ENCODE data around the gene XRCC3. TPM values are rescaled to one million over a fixed set of nuclear protein-coding genes. Genes with fewer than 3 reads are reported as not detected.

The XRCC3 gene
- total RNA-seq, 2 donors from 2014 or later = 31.5 to 47.4 TPM

DNA sequence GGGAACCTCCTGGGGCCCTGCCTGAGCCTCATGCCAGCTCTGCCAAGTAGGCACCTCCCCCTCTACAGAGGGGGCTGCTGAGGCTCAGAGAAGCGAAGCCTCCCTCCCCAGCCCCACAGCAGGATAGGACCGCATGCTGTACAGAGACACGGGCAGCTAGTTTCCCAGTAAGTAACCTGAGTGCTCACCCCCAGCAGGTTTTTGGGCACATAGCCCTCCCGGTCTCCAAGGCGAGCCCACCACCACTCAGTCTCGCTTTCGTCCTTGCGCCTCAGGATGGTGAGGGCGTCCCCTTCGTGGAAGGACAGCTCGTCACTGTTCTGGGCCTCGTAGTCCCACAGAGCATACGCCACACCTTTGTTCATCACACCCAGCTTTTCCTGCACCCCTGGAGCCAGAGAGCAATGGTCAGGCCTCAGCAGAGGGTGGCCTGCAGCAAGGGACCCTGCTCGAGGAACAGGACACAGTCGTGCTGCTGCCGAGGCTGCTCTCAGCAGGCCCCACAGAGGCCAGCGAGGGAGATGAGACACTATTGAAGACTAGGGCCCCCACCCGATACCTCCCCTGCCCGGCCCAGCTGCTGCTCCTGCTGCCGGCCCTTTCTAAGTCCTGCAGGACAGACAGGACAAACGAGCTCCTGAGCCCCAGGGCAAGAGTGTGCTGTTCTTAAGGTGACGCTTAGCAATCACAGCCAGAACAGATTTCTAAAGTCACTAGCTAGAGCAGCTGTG, 20.7 kb upstream of the XRCC3 start:
- Mint-ChIP-seq H3K4me1 (ENCODE audit: low read depth) (no peaks in the 10 kb centered on the region), H3K27me3 (ENCODE audit: low read depth) (no peaks in the 10 kb centered on the region), H3K9me3 (no peaks in the 10 kb centered on the region), H3K4me3 (no peak overlapping the region), H3K27ac (no peak overlapping the region), H3K36me3 (ENCODE audit: insufficient read depth in 2 of 2) (no peaks in the 10 kb centered on the region)
- ATAC-seq (replicated peaks in 1 of 2) (no peak), DNase-seq (no peak)

DNA sequence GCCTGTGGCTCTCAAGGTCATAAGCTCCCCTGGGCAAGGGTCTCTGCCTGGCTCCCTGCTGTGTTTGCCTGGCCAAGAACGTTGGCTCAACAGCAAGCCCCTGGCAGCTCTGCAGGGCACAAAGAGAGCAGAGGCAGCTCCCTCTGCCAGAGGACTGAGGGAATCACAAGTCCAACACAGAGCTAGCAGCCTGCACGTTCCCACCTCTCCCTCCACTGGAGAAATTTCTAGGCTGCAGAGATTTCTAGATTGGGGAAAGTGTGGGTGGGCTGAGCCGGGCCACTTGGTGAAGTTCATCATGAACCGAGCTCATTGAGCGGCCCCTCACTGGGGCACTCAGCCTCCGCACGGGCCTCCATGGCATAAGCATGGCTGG, 20.2 kb upstream of the XRCC3 start:
- Mint-ChIP-seq H3K36me3 (ENCODE audit: insufficient read depth in 2 of 2) (no peaks in the 10 kb centered on the region), H3K4me3 (no peak overlapping the region)

DNA sequence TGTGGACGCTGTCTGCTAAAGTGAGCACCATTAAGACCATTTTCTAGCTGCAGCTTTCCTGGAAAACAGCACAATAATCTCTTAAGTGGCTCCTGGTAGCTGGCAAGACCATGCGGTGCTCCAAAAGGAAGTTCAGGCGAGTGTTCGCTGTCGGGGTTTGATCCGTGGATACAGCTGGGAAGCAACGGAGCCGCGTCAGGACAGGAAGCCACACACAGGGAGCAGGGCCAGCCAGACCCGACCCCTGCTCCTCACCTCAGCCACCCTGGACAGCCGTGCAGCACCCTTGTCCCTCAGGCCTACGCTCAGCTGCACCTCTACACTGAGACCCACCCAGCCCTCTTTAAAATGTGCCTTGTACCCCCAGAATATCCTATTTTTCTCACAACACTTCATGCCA, 19.8 kb upstream of the XRCC3 start:
- H3K9me3 Mint-ChIP-seq = no peaks in the 10 kb centered on the region
- H3K27me3 Mint-ChIP-seq (ENCODE audit: low read depth) = no peaks in the 10 kb centered on the region
- no peak for DNase-seq
- ATAC-seq (replicated peaks in 1 of 2) = no peak
- no peaks in the 10 kb centered on the region for H3K4me1 Mint-ChIP-seq (ENCODE audit: low read depth)
- no peak overlapping the region for H3K4me3 Mint-ChIP-seq
- H3K36me3 Mint-ChIP-seq (ENCODE audit: insufficient read depth in 2 of 2) = no peaks in the 10 kb centered on the region
- H3K27ac Mint-ChIP-seq = no peak overlapping the region

More for the DNA sequence above, 20.2 kb upstream of the XRCC3 start:
- no peak for DNase-seq
- Mint-ChIP-seq H3K4me1 (ENCODE audit: low read depth) (no peaks in the 10 kb centered on the region), H3K27me3 (ENCODE audit: low read depth) (no peaks in the 10 kb centered on the region), H3K27ac (no peak overlapping the region), H3K9me3 (no peaks in the 10 kb centered on the region)
- no peak for ATAC-seq (replicated peaks in 1 of 2)

DNA sequence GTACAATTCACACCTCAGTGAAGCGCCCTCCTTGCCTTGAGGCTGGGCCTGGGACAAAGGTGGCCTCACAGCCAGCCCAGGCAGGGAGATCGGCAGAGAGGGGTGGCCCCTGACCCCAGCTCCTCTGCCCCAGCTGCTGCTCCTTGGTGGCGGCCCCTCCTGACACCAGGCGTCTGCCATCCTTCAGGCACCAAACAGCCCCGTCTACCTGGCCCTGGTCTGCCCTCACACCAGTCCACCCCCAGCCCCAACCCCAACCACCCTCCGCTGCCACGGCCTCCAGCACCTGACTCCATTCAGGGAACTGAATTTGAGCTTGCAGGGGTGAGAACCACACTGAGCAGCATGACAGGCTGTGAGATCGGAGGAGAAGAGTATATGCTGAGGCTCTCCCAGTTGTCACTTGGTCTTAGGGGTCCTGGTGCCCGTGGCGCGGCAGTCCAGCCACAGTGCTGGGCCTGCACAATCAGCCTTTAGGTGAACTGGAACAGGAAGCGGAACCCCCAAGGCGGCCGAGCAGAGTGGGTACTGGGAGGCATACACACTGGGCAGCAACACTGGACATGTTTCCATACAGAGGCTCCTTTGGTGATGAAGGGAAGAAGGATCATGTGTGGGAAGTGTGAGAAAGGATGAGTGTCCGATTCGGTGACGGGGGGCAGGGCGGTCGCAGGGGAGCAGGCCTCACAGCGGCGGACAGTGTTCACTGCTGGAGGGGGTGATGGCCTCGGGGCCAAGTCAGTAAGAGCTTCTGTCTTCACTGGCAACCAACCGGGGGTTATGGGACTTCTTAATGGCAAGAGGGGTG, 19.0 kb upstream of the XRCC3 start:
- no peaks in the 10 kb centered on the region for H3K27me3 Mint-ChIP-seq (ENCODE audit: low read depth)
- H3K4me3 Mint-ChIP-seq = no peak overlapping the region
- DNase-seq = no peak
- H3K9me3 Mint-ChIP-seq = no peaks in the 10 kb centered on the region
- no peaks in the 10 kb centered on the region for H3K4me1 Mint-ChIP-seq (ENCODE audit: low read depth)
- no peak for ATAC-seq (replicated peaks in 1 of 2)
- H3K36me3 Mint-ChIP-seq (ENCODE audit: insufficient read depth in 2 of 2) = peaks cover 0 to 2% of the 10 kb centered on the region in 2 donors
- H3K27ac Mint-ChIP-seq = no peak overlapping the region

DNA sequence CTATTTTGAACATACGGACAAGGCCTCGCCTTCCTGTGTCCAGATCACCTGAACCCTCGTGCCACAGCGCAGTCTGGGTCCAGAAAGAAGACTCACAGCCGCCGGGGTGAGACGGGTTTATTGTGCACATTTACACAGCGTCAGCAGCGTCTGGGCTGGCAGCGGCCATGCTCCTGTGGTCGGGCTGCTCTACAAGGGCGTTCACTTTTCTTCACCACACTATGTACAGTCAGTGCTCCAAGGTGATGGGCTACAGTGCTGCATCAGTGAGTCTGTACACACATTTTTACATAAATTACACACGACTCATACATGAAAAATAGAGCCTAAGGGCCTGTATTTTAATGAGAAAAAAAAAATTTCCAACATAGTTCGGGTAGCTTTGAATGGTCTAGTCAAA, 18.4 kb upstream of the XRCC3 start:
- Mint-ChIP-seq H3K27me3 (ENCODE audit: low read depth) (no peaks in the 10 kb centered on the region), H3K27ac (no peak overlapping the region), H3K36me3 (ENCODE audit: insufficient read depth in 2 of 2) (peaks cover 0 to 2% of the 10 kb centered on the region in 2 donors), H3K4me3 (no peak overlapping the region), H3K4me1 (ENCODE audit: low read depth) (no peaks in the 10 kb centered on the region), H3K9me3 (no peaks in the 10 kb centered on the region)
- no peak for DNase-seq
- no peak for ATAC-seq (replicated peaks in 1 of 2)

DNA sequence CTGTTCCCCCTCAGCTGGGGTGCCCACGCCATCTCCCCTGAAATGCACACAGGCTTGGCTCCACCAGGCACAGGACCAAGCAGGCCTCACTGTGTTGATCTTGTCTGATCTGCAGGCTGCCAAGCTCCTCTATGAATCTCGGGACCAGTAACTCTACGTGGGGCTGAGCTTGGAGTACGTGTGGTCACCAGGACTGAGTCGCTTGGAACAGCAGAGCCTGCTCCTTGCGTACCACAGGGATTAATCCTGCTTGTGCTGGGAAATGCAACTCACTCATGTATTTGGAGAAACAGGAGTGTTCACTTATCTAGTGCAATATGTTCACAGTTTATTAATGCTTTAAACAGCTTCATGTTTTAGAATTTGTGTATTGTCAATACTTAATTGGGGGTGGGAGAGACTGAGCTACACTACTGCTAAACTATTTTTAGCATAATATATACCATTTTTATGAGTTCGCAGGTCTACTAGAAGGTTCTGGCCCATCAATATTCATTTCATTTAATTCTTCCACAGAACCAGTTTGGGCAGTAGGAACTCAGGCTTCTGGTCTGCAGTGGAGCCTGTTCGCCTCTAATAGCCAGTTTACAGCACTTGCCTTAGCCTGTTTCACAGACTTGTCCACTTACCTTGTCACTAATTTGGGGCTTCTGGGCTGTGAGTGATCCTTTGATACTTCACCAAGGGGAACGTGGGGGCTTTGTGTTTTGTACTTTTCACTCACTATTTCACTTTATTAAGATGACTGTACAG, 17.8 kb upstream of the XRCC3 start:
- Mint-ChIP-seq H3K9me3 (no peaks in the 10 kb centered on the region), H3K27ac (no peak overlapping the region), H3K4me3 (no peak overlapping the region), H3K4me1 (ENCODE audit: low read depth) (no peaks in the 10 kb centered on the region), H3K27me3 (ENCODE audit: low read depth) (no peaks in the 10 kb centered on the region), H3K36me3 (ENCODE audit: insufficient read depth in 2 of 2) (peaks cover 0 to 2% of the 10 kb centered on the region in 2 donors)
- no peak for ATAC-seq (replicated peaks in 1 of 2)
- no peak for DNase-seq

DNA sequence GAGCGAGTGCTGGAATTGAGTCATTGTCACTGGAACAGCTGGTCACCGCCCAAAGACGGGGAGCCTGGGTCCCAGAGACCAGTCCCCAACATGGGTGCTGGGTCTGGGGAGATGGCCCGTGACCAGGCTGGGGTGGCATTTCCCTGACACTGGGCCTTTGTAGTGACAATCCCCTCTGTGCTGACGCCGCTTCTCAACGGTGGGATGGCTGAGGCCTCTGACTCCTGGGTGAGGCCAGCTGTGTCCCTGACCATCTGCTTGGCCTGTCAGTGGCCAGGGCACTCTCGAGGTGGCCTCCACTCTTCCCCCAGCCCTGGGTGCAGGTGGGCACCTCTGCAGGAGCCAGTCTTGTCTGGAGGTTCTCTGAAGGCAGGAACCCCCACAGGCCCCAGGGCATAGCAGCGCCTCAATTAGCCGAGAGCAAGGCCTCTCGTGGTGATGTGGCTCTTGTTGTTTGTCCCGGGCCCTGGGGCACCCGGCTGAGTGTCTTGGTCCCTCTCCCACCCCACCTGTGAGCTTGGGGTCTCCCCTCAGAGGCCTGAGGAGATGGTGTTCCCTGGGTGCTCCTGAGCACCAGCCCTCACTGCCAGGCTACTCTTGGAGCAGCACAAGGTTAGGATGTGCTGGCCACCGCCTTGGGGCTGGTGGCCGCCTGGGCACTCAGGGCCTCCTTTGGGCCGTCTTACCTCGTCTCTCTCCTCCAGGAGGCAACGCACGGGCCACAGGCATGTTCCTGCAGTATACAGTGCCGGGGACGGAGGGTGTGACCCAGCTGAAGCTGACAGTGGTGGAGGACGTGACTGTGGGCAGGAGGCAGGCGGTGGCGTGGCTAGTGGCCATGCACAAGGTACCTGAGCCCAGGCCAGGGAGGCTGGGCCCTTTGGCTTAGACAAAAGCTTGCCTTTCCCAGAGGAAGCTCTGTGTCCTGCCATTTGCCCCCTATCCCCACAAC, 16.9 kb upstream of the XRCC3 start:
- Mint-ChIP-seq H3K4me1 (ENCODE audit: low read depth) (no peaks in the 10 kb centered on the region), H3K36me3 (ENCODE audit: insufficient read depth in 2 of 2) (peaks cover 0 to 2% of the 10 kb centered on the region in 2 donors), H3K9me3 (no peaks in the 10 kb centered on the region), H3K27ac (no peak overlapping the region), H3K4me3 (no peak overlapping the region), H3K27me3 (ENCODE audit: low read depth) (no peaks in the 10 kb centered on the region)
- no peak for ATAC-seq (replicated peaks in 1 of 2)
- DNase-seq = no peak

DNA sequence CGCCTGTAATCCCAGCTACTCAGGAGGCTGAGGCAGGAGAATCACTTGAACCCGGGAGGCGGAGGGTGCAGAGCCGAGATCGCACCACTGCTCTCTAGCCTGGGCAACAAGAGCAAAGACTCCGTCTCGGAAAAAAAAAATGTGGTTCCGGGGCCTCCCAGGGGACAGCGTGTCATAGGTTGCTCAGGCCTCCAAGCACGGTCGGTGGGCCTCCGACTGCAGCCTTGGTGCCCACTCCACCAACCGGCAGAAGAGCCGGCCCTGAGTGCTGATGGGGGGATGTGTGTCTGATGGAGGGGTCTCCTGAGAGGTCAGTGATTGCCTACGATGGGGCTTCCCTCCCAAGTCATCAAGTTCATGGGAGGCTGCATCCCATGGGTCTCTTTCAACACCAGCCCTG, 16.2 kb upstream of the XRCC3 start:
- H3K9me3 Mint-ChIP-seq = no peaks in the 10 kb centered on the region
- H3K4me1 Mint-ChIP-seq (ENCODE audit: low read depth) = no peaks in the 10 kb centered on the region
- ATAC-seq (replicated peaks in 1 of 2) (no peak), DNase-seq (no peak)
- no peak overlapping the region for H3K4me3 Mint-ChIP-seq
- H3K27me3 Mint-ChIP-seq (ENCODE audit: low read depth) = no peaks in the 10 kb centered on the region
- H3K27ac Mint-ChIP-seq = no peak overlapping the region
- peaks cover 0 to 2% of the 10 kb centered on the region in 2 donors for H3K36me3 Mint-ChIP-seq (ENCODE audit: insufficient read depth in 2 of 2)

DNA sequence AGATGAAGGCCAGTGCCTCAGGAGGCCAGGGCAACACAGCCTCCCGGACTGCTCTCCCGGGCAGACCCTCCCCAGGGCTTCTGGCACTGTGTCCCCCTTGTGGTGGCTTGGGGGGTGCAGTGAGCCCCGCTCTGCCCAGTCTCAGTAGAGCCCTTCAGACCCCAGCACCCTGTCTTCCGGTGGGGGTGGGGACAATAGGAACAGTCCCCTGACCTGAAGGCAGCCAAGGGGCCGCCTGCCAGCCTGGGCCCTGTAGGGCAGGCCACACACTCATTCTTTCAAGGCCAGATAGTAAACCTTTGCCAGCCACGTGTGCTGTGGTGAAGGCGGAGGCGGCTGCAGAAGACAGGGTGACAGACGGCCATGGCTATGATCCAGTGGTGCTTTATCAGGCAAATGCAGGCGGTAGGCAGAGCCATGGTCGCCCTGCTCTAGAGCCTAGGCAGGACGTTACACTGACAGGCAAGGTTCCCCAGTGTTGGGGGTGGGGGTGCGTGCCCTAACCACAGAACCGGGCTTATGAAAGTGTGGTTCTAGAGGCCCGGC, 15.3 kb upstream of the XRCC3 start:
- Mint-ChIP-seq H3K4me1 (ENCODE audit: low read depth) (no peaks in the 10 kb centered on the region), H3K9me3 (no peaks in the 10 kb centered on the region), H3K27ac (no peak overlapping the region), H3K27me3 (ENCODE audit: low read depth) (no peaks in the 10 kb centered on the region), H3K4me3 (no peak overlapping the region), H3K36me3 (ENCODE audit: insufficient read depth in 2 of 2) (peaks cover 0 to 2% of the 10 kb centered on the region in 2 donors)
- DNase-seq (no peak), ATAC-seq (replicated peaks in 1 of 2) (no peak)

DNA sequence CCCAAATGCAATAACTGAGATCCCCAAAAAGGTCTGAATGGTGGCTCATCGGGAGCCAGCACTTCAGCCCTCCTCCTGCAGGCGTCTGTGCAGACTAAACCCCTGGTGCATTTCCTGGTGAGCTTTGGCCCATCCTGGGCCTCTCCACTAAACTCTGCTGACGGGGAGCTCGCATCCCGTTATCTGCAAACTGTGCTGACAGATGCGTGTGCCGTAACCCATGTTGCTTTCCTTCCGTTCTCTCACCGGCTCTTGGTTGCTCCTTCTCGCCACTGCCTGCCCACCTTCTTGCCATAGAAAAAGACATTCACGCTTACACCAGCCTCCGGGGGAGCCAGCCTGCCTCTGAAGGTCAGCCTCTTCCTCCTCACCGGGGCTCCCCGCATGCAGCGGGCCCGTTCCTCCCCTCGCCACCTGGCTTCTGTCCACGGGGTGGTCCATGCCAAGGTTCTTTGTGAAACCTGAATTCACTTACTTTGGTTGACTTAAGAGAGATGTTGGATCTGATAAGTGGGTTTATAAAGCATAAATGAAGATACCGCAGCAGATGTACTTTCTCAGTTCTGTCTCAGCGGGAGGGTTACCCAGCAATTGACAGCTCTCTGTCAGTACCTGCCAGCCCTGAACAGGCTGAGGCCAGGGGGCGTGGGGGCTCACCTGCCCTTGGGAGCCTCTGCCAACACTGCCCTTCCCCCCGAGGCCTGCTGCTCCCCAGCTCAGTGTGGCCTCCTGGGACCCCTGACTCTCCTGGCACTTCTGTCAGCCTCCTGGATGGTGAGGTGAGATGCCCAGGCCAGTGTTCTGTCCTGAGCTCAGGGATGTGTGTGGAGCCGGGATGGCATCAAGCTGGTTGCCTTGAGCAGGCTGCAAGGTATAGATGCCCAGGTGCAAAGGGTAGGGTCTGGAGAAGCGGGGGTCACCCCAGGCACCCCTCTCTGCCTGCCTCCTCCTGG, 14.5 kb upstream of the XRCC3 start:
- no peak for ATAC-seq (replicated peaks in 1 of 2)
- Mint-ChIP-seq H3K4me1 (ENCODE audit: low read depth) (no peaks in the 10 kb centered on the region), H3K4me3 (no peak overlapping the region), H3K9me3 (no peaks in the 10 kb centered on the region), H3K27me3 (ENCODE audit: low read depth) (no peaks in the 10 kb centered on the region), H3K27ac (no peak overlapping the region), H3K36me3 (ENCODE audit: insufficient read depth in 2 of 2) (peaks cover 0 to 2% of the 10 kb centered on the region in 2 donors)
- no peak for DNase-seq

DNA sequence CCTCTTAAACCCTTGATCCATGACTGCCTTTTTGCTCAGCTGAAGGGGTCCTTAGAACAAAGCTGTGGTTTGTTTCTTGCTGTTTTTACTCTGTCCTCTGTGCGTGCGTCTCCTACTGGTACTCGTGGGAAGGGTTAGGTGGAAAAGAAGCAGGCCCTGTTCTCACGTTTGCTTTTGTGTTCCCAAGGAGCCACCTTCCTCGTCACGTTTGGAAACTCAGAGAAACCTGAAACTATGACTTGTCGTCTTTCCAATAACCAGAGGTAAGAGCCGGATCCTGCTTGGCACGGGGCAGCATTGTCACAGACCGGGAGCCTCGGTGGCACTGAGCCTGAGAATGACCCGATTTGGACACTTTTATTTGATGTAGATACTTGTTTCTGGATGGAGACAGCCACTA, 13.5 kb upstream of the XRCC3 start:
- Mint-ChIP-seq H3K36me3 (ENCODE audit: insufficient read depth in 2 of 2) (peaks cover 0 to 2% of the 10 kb centered on the region in 2 donors), H3K27me3 (ENCODE audit: low read depth) (no peaks in the 10 kb centered on the region), H3K27ac (no peak overlapping the region), H3K9me3 (no peaks in the 10 kb centered on the region), H3K4me1 (ENCODE audit: low read depth) (no peaks in the 10 kb centered on the region), H3K4me3 (no peak overlapping the region)
- DNase-seq = no peak
- no peak for ATAC-seq (replicated peaks in 1 of 2)
